ENCODE results near the gene ZNF524. TPM values are rescaled to one million over a fixed set of nuclear protein-coding genes. Genes with fewer than 3 reads are reported as not detected.

Gene ZNF524
- total RNA-seq, 1 donor from 2014 or later, result 6.3 TPM

DNA sequence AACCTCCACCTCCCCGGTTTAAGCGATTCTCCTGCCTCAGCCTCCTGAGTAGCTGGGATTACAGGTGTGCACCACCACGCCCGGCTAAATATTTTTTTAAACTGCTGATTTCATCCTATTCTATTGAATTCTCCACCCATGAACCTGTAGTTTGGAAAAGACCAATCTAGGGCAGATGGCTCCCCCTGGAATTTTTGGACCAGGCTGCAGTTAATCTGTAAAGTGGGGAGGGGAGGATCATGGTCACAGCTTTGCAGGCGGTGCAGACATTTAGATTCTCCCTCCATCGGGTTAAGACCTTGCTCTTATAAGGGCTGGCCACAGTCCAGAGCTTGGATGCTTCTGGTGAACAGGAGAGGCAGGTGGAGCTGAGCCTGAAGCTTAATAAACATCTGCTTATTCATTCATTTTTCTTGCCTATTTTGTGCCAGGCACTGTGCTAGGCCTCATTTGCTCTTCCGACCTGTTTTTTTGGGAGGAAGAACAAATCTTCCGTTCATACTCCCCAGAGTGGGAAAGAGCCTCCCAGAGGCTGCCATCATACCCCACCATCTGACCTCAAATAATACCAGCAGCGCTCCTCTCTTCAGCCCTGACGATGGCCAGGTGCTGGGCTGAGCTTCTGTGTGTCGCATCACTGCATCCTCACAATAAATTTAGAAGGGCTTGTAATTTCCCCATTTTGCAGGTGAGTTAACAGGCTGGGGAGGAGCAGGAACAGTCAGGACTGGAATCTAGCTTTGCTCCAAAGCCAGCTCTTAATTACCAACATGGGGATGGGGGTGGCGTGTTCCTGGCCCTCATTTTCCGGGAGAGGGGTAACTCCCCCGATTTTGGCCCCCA lies 47.0 kb downstream of the ZNF524 start:
- Histone ChIP-seq H3K4me3 (ENCODE audit: insufficient read depth, low read depth, low read length) (peak overlapping the region; percentile 75), H3K4me2 (ENCODE audit: low read length) (peak overlapping the region; percentile 96), H3K9ac (ENCODE audit: low read length) (peak overlapping the region; percentile 85), H3K4me1 (ENCODE audit: insufficient read depth, low read length) (peaks cover 31% of the 10 kb centered on the region), H3K27ac (ENCODE audit: low read depth, low read length) (no peak overlapping the region), H3K27me3 (ENCODE audit: insufficient read depth, low read length) (no peaks in the 10 kb centered on the region), H4K20me1 (ENCODE audit: insufficient read depth, low read length) (peaks cover 20% of the 10 kb centered on the region), H3K9me3 (ENCODE audit: insufficient read depth, low read depth, low read length) (no peaks in the 10 kb centered on the region), H3K36me3 (ENCODE audit: insufficient read depth, low read length) (peaks cover 9% of the 10 kb centered on the region), H3K79me2 (ENCODE audit: insufficient read depth, low read length) (peaks cover 44% of the 10 kb centered on the region), H2AFZ (ENCODE audit: low read depth, low read length) (peak overlapping the region; percentile 85)
- Mint-ChIP-seq H3K27me3 (ENCODE audit: low read depth, unreplicated experiment) (no peaks in the 10 kb centered on the region), H3K4me3 (ENCODE audit: unreplicated experiment) (peak overlapping the region; percentile 86), H3K36me3 (ENCODE audit: low read depth, unreplicated experiment) (peaks cover 14% of the 10 kb centered on the region), H3K9me3 (ENCODE audit: unreplicated experiment) (no peaks in the 10 kb centered on the region), H3K27ac (ENCODE audit: unreplicated experiment) (peak overlapping the region; percentile 47), H3K4me1 (ENCODE audit: low read depth, unreplicated experiment) (peaks cover 13% of the 10 kb centered on the region)
- TF ChIP-seq EZH2 (IDR thresholded peaks at IDR 0.05; ENCODE audit: insufficient read depth, low read length), result no peak
- TF ChIP-seq CTCF (IDR thresholded peaks at IDR 0.05; ENCODE audit: insufficient read depth, low read depth, low read length), result no peak
- FAIRE-seq (no peak), DNase-seq (ENCODE audit: low read depth) (no peak)

DNA sequence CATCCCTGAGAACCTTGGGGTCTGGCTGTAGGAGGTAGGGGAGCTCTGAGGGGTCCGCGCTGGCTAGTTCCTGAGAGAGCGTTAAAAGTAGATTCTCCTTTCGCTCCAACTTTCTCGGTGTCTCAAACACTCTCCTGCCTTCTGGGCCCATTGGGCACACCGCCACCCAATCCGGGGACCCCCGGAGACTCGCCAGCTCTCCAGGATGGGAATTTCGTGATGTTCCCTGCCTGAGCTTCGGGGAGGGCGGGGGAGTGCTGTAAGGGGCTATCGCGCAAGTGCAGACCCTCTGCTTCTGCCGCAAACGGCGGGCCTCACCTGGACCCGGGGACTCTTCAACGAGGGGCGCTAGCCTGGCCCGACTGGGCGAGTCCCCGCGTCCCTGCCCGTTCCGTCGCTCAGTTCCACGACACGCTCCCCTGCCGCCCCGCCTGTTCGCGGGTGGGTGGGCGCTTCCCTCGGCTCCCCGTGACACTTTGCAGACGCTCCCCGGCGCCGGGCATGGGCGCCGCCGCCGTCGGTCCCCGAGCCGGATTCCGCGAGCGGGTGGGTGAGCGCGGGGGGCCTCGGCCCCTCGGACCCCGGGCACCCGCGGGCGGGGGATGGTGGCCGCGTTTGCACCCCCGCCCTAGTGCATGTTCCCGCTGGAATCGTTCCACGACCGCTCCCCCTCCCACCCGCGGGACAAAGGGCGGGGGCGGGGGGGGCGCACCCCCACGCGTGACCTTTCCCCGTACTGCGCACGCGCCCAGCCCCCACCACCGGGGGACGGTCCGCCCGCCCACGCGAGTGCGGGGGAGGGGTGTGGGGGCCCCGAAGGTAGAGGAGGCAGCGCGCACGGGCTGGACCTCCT lies 47.9 kb downstream of the ZNF524 start, which contains the start of gene CCDC106:
CCDC106 (plus strand) TSS at position 481 of the 853 bp plus-strand sequence. CDS start 835 bp downstream, outside the sequence.
- peak within 1 kb of the TSS; percentile 65 for H3K27ac ChIP-seq (ENCODE audit: low read depth, low read length)

More for the DNA sequence above, 47.9 kb downstream of the ZNF524 start, which contains the start of gene CCDC106:
- Histone ChIP-seq H3K4me2 (ENCODE audit: low read length) (peak within 1 kb of the TSS; percentile 96), H3K9me3 (ENCODE audit: insufficient read depth, low read depth, low read length) (no peaks in the 10 kb centered on the region), H3K36me3 (ENCODE audit: insufficient read depth, low read length) (peaks cover 9% of the 10 kb centered on the region), H2AFZ (ENCODE audit: low read depth, low read length) (peak within 1 kb of the TSS; percentile 85), H3K27me3 (ENCODE audit: insufficient read depth, low read length) (no peaks in the 10 kb centered on the region), H4K20me1 (ENCODE audit: insufficient read depth, low read length) (peaks cover 20% of the 10 kb centered on the region), H3K4me1 (ENCODE audit: insufficient read depth, low read length) (peaks cover 24% of the 10 kb centered on the region), H3K9ac (ENCODE audit: low read length) (peak within 1 kb of the TSS; percentile 85), H3K4me3 (ENCODE audit: insufficient read depth, low read depth, low read length) (peak within 1 kb of the TSS; percentile 75), H3K79me2 (ENCODE audit: insufficient read depth, low read length) (peaks cover 37% of the 10 kb centered on the region)
- Mint-ChIP-seq H3K27ac (ENCODE audit: unreplicated experiment) (peak within 1 kb of the TSS; percentile 47), H3K27me3 (ENCODE audit: low read depth, unreplicated experiment) (no peaks in the 10 kb centered on the region), H3K4me1 (ENCODE audit: low read depth, unreplicated experiment) (peaks cover 11% of the 10 kb centered on the region), H3K36me3 (ENCODE audit: low read depth, unreplicated experiment) (peaks cover 16% of the 10 kb centered on the region), H3K9me3 (ENCODE audit: unreplicated experiment) (no peaks in the 10 kb centered on the region), H3K4me3 (ENCODE audit: unreplicated experiment) (peak within 1 kb of the TSS; percentile 86)
- FAIRE-seq (no peak), DNase-seq (ENCODE audit: low read depth) (peak; percentile 79)
- TF ChIP-seq CTCF (IDR thresholded peaks at IDR 0.05; ENCODE audit: insufficient read depth, low read depth, low read length), result no peak
- no peak for TF ChIP-seq EZH2 (IDR thresholded peaks at IDR 0.05; ENCODE audit: insufficient read depth, low read length)
